Occipital lobe (tissue), 3 donors: ENCODE data around the gene RIMBP3B. TPM values are rescaled to one million over a fixed set of nuclear protein-coding genes. Genes with fewer than 3 reads are reported as not detected.
"Not testable (repeated sequence)": the region's sequence is repeated elsewhere in the genome, so short reads cannot be mapped to it uniquely, and the experiment has no call there.

Experiments used
- DNase-seq: peaks from one replicate; lab custom pipeline; 2025; lab: John Stamatoyannopoulos, UW
- small RNA-seq: library from RNA; depleted of rRNA; stranded (forward); fragments of <200 nt; gene quantifications from one replicate; pipeline ENCODE3, GENCODE V24; 2014
- total RNA-seq: library from RNA; depleted of rRNA; stranded (reverse); fragments of >200 nt; gene quantifications from one replicate; pipeline ENCODE4 v1.2.3, GENCODE V29; 2014

RIMBP3B gene
- total RNA-seq, 1 donor from 2014 or later, result 0.62 TPM

- not testable (repeated sequence) for DNase-seq
Measured at GRCh38 chr22:21416375-21416774, 32.8 kb downstream of the RIMBP3B start.

- DNase-seq, result not testable (repeated sequence)
Measured at GRCh38 chr22:21417227-21417746, 33.7 kb downstream of the RIMBP3B start, which contains the start of gene HIC2. Gene HIC2, plus strand, starts transcription at chr22:21417371. Its CDS starts 25,461 bp downstream, at chr22:21442832.

- not testable (repeated sequence) for DNase-seq
Measured at GRCh38 chr22:21417853-21418252, 34.3 kb downstream of the RIMBP3B start.

- DNase-seq, result not testable (repeated sequence)
Measured at GRCh38 chr22:21418974-21419638, 35.6 kb downstream of the RIMBP3B start.

- DNase-seq, result not testable (repeated sequence)
Measured at GRCh38 chr22:21420180-21420763, 36.7 kb downstream of the RIMBP3B start.

- DNase-seq, result not testable (repeated sequence)
Measured at GRCh38 chr22:21424084-21424709, 40.6 kb downstream of the RIMBP3B start.

GRCh38 chr22:21434378-21435233 lies 51.1 kb downstream of the RIMBP3B start:
- not testable (repeated sequence) for DNase-seq

- DNase-seq, result not testable (repeated sequence)
Measured at GRCh38 chr22:21435998-21436810, 52.7 kb downstream of the RIMBP3B start.

GRCh38 chr22:21438013-21438412 lies 54.5 kb downstream of the RIMBP3B start:
- not testable (repeated sequence) for DNase-seq

Small RNA genes lying within 50 kb of the gene (small RNA-seq; reads per million reads assigned to genes)
- not detected for gene RF00492
- not detected for gene RN7SKP63

Other genes with a start within 250 kb of the RIMBP3B start
- gene HIC2, start 33.6 kb downstream of the RIMBP3B start, total RNA-seq, result 8.9 TPM
- gene TMEM191C, start 83.6 kb downstream of the RIMBP3B start, total RNA-seq, result 4.4 TPM
- 1.6 TPM for gene RIMBP3C, start 167.7 kb downstream of the RIMBP3B start, total RNA-seq
- gene UBE2L3, start 184.0 kb downstream of the RIMBP3B start, total RNA-seq, result 23.6 TPM
- gene YDJC, start 246.3 kb downstream of the RIMBP3B start, total RNA-seq, result 7.0 TPM
- gene CCDC116, start 249.0 kb downstream of the RIMBP3B start, total RNA-seq, result 0.16 TPM